Ascending aorta (tissue), 2 donors: ENCODE results near the gene UTP4. TPM values are rescaled to one million over a fixed set of nuclear protein-coding genes. Genes with fewer than 3 reads are reported as not detected.
"Not testable (repeated sequence)": the region's sequence is repeated elsewhere in the genome, so short reads cannot be mapped to it uniquely, and the experiment has no call there.

Source experiments
- DNase-seq, 2 donors: peaks; one replicate each; pipeline ENCODE4 v3.0.0-alpha.2; 2019; ENCODE audit warnings: low spot score in 2 of 2
- H3K27ac ChIP-seq, 2 donors: fragments of 200-600 bp; sonication (generic); one replicate each; pipeline ENCODE4 v1.5.1; 2016 to 2017; ENCODE audit warnings: mild to moderate bottlenecking in 1 of 2
- H3K27me3 ChIP-seq: fragments of 200-600 bp; sonication (generic); one replicate; pipeline ENCODE4 v1.5.1; 2017
- H3K36me3 ChIP-seq, 2 donors: fragments of 200-600 bp; sonication (generic); one replicate each; pipeline ENCODE4 v1.5.1; 2016
- H3K4me1 ChIP-seq, 2 donors: fragments of 200-600 bp; sonication (generic); one replicate each; pipeline ENCODE4 v1.5.1; 2016 to 2017; ENCODE audit warnings: mild to moderate bottlenecking in 1 of 2
- H3K4me3 ChIP-seq, 2 donors: fragments of 200-600 bp; sonication (generic); one replicate each; pipeline ENCODE4 v1.5.1; 2016 to 2017; ENCODE audit warnings: mild to moderate bottlenecking in 1 of 2
- H3K9me3 ChIP-seq, 2 donors: fragments of 200-600 bp; sonication (generic); one replicate each; pipeline ENCODE4 v1.5.1; 2016
- intact Hi-C: fragments of 100-400 bp; cut with DNase I; formaldehyde crosslinking; loops from one replicate; pipeline ENCODE4 v1.15.1; 2023
- total RNA-seq: library from RNA; depleted of rRNA; stranded (reverse); fragments of >200 nt; gene quantifications from one replicate; pipeline ENCODE4 v1.1.0, GENCODE V29; 2016
- TF ChIP-seq, protein P1 (sequence below), 3 experiments: fragments of 200-600 bp in 2 of 3; fragments of 450-650 bp in 1 of 3; sonication (generic) in 2 of 3; IDR thresholded peaks; one replicate each; pipeline ENCODE4 v1.5.1; 2016 to 2019; ENCODE audit warnings: antibody characterized with exemption in 3 of 3, mild to moderate bottlenecking in 1 of 3, moderate library complexity in 1 of 3

Gene UTP4
- total RNA-seq, 1 donor from 2014 or later: 45.9 TPM

DNA sequence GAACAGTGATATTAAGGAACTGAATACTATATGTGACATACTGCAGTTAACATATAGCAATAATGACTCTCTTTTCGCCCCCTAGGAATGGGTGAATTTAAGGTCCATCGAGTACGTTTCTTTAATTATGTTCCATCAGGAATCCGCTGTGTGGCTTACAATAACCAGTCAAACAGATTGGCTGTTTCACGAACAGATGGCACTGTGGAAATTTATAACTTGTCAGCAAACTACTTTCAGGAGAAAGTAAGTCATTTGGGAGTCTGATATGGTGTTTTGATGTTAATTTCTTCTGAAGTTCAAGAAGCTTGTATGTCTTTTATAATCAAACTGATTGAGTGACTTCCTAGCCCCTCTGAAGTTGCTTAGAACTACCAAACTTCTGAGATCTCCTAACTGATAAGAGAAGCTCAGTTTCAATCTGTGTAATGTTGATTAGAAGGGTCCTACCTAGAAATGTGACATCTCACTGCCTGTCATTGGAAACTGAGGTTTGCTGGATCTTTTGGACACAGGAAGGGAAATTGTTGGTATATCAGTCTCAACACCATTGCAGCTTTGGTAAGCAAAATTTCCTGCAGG, 1.0 kb downstream of the UTP4 start:
- peak overlapping the region in 1 of 2 donors; percentile 85 for H3K27ac ChIP-seq
- H3K4me1 ChIP-seq: peaks cover 3 to 13% of the 10 kb centered on the region in 2 donors
- H3K27me3 ChIP-seq: no peaks in the 10 kb centered on the region
- H3K36me3 ChIP-seq: peaks cover under 1 to 18% of the 10 kb centered on the region in 2 donors
- DNase-seq: no peak
- intact Hi-C loops: loop anchor here (5.0 kb wide), 1 partner anchor 54 kb away; the partner anchor contains the start of gene SNTB2
- H3K4me3 ChIP-seq: peak overlapping the region; percentile 91 to 97
- no peaks in the 10 kb centered on the region for H3K9me3 ChIP-seq
- TF ChIP-seq, protein P1, sequence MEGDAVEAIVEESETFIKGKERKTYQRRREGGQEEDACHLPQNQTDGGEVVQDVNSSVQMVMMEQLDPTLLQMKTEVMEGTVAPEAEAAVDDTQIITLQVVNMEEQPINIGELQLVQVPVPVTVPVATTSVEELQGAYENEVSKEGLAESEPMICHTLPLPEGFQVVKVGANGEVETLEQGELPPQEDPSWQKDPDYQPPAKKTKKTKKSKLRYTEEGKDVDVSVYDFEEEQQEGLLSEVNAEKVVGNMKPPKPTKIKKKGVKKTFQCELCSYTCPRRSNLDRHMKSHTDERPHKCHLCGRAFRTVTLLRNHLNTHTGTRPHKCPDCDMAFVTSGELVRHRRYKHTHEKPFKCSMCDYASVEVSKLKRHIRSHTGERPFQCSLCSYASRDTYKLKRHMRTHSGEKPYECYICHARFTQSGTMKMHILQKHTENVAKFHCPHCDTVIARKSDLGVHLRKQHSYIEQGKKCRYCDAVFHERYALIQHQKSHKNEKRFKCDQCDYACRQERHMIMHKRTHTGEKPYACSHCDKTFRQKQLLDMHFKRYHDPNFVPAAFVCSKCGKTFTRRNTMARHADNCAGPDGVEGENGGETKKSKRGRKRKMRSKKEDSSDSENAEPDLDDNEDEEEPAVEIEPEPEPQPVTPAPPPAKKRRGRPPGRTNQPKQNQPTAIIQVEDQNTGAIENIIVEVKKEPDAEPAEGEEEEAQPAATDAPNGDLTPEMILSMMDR (IDR thresholded peaks at IDR 0.05): no peak

DNA sequence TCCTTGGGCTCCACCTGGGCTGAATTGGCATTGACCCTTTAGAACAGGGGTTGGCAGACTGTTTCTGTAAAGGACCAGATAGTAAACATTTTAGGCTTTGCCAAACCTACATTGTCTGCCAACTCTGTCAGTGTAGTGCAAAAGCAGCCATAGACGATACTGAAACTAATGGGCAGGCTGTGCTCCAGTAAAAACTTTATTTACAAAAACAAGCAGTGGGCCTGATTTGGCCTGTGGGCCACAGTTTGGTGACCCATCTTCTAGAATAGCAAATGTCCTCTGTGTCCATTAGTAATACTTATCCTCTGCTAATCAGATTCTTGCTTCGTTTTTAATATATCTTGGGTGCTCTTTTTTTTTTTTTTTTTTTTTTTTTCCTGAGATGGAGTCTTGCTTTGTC, 6.2 kb downstream of the UTP4 start:
- H3K36me3 ChIP-seq: peaks cover 21 to 58% of the 10 kb centered on the region in 2 donors
- no peak overlapping the region for H3K4me3 ChIP-seq
- DNase-seq: no peak
- intact Hi-C loops: no loop called here
- H3K4me1 ChIP-seq: peaks cover under 1 to 3% of the 10 kb centered on the region in 2 donors
- no peaks in the 10 kb centered on the region for H3K9me3 ChIP-seq
- TF ChIP-seq, protein P1 (IDR thresholded peaks at IDR 0.05): no peak
- no peaks in the 10 kb centered on the region for H3K27me3 ChIP-seq
- H3K27ac ChIP-seq: no peak overlapping the region

DNA sequence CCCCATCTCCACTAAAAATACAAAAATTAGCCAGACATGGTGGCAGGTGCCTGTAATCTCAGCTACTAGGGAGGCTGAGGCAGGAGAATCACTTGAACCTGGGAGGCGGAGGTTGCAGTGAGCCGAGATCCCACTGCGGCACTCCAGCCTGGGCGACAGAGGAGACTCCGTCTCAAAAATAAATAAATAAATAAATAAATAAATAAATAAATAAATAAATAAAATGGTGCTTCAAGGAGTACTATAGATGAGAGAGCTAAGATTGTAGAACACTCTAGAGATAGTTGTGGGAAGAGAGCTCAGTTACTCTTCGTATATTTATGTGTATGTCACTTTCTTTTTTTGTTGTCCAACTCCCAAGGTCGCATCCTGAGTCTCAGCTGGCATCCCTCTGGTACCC, 7.0 kb downstream of the UTP4 start:
- peaks cover 21 to 66% of the 10 kb centered on the region in 2 donors for H3K36me3 ChIP-seq
- H3K27me3 ChIP-seq, H3K4me3 ChIP-seq, H3K27ac ChIP-seq, H3K9me3 ChIP-seq, intact Hi-C loops, H3K4me1 ChIP-seq, DNase-seq: not testable (repeated sequence)

DNA sequence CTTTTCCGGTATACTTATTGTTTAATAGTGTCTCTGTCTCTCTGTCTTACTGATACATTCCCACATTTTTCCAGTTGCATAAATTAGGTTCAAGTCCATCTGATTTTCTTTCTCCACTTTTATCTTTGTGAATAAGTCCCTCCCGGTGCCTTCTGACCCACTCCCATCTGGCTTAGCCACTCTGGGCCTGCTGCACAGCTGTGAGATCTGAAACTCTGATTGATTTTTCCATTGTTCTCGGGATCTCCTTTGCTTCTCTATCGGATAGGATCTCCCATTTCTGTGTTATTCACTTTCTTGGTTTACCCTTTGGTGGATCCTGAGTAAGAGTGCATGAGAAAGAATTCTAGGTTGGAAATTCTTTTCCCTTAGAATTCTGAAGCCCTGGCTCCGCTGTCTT, 8.6 kb downstream of the UTP4 start:
- H3K4me3 ChIP-seq: no peak overlapping the region
- intact Hi-C loops: no loop called here
- TF ChIP-seq, protein P1 (IDR thresholded peaks at IDR 0.05): no peak
- DNase-seq: no peak
- H3K4me1 ChIP-seq: peaks cover 0 to 7% of the 10 kb centered on the region in 2 donors
- H3K27me3 ChIP-seq: no peaks in the 10 kb centered on the region
- no peaks in the 10 kb centered on the region for H3K9me3 ChIP-seq
- H3K36me3 ChIP-seq: peaks cover 21 to 70% of the 10 kb centered on the region in 2 donors
- H3K27ac ChIP-seq: no peak overlapping the region

DNA sequence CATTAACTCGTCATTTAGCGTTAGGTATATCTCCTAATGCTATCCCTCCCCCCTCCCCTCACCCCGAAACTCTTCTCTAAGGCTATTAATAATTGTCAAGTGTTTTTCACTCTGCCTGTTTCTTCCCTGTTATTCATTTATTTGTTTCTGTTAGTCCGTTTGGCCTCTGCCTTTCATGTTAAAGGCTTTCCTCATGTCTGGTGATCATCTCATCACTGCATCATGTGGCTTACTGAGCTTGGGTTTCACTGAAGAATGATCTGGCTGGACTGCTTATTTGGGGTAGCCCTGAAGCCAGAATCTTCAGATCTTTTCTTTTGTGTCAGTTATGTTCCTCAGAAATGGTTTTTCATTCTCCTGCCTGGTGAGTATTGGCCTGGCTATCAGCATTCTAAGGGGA, 9.5 kb downstream of the UTP4 start:
- intact Hi-C loops: no loop called here
- H3K36me3 ChIP-seq: peaks cover 21 to 67% of the 10 kb centered on the region in 2 donors
- peaks cover 0 to 10% of the 10 kb centered on the region in 2 donors for H3K4me1 ChIP-seq
- no peaks in the 10 kb centered on the region for H3K27me3 ChIP-seq
- TF ChIP-seq, protein P1 (IDR thresholded peaks at IDR 0.05): no peak
- no peaks in the 10 kb centered on the region for H3K9me3 ChIP-seq
- no peak overlapping the region for H3K27ac ChIP-seq
- H3K4me3 ChIP-seq: no peak overlapping the region
- no peak for DNase-seq

DNA sequence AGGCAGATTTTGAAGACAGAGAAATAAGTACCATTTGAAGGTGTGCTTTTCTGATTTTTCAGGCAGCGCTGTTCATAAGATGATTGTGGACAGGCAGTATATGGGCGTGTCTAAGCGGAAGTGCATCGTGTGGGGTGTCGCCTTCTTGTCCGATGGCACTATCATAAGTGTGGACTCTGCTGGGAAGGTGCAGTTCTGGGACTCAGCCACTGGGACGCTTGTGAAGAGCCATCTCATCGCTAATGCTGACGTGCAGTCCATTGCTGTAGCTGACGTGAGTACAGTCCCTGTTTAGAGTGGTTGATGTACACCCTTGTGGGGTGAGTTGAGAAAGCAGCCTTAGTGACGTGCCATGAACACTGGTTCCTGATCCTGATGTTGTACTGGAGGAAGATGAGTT, 10.7 kb downstream of the UTP4 start:
- peaks cover 0 to 10% of the 10 kb centered on the region in 2 donors for H3K4me1 ChIP-seq
- H3K27ac ChIP-seq: no peak overlapping the region
- H3K9me3 ChIP-seq: no peaks in the 10 kb centered on the region
- no peaks in the 10 kb centered on the region for H3K27me3 ChIP-seq
- no peak for DNase-seq
- H3K4me3 ChIP-seq: no peak overlapping the region
- TF ChIP-seq, protein P1 (IDR thresholded peaks at IDR 0.05): no peak
- H3K36me3 ChIP-seq: peaks cover 21 to 58% of the 10 kb centered on the region in 2 donors
- intact Hi-C loops: no loop called here
